ENCODE measurements around the gene NRBP1.
"Not testable (repeated sequence)": the region's sequence is repeated elsewhere in the genome, so short reads cannot be mapped to it uniquely, and the experiment has no call there.

Gene NRBP1

GRCh38 chr2:27409321-27410073, 18.9 kb upstream of the NRBP1 start, which contains the start of gene PPM1G:
PPM1G (minus strand) TSS chr2:27409591; CDS start chr2:27409422, 169 bp downstream.
- TF ChIP-seq, protein P1, sequence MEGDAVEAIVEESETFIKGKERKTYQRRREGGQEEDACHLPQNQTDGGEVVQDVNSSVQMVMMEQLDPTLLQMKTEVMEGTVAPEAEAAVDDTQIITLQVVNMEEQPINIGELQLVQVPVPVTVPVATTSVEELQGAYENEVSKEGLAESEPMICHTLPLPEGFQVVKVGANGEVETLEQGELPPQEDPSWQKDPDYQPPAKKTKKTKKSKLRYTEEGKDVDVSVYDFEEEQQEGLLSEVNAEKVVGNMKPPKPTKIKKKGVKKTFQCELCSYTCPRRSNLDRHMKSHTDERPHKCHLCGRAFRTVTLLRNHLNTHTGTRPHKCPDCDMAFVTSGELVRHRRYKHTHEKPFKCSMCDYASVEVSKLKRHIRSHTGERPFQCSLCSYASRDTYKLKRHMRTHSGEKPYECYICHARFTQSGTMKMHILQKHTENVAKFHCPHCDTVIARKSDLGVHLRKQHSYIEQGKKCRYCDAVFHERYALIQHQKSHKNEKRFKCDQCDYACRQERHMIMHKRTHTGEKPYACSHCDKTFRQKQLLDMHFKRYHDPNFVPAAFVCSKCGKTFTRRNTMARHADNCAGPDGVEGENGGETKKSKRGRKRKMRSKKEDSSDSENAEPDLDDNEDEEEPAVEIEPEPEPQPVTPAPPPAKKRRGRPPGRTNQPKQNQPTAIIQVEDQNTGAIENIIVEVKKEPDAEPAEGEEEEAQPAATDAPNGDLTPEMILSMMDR (conservative IDR thresholded peaks at IDR 0.05) = no peak
- peak; percentile 79 for TF ChIP-seq ZFX (IDR thresholded peaks at IDR 0.05)
- peak within 1 kb of the TSS; percentile 99 for H3K27ac ChIP-seq

GRCh38 chr2:27412419-27413152, 15.8 kb upstream of the NRBP1 start:
- no peak overlapping the region for H3K27ac ChIP-seq
- TF ChIP-seq ZFX (IDR thresholded peaks at IDR 0.05) = no peak
- TF ChIP-seq, protein P1 (conservative IDR thresholded peaks at IDR 0.05) = no peak

DNA sequence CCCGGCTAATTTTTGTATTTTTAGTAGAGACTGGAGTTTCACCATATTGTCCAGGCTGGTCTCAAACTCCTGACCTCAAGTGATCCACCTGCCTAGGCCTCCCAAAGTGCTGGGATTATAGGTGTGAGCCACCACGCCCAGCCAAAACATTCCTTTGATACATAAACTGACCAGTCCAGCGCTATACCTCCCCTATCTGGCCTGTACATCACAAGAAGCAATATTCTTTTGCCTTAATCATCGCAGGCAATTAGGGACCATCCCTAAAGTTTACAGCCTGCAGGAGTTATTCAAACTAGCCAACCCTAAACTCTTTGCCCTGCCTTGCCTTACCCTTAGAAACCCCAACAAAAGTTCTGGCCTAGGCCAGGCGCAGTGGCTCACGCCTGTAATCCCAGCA, 12.3 kb upstream of the NRBP1 start:
- TF ChIP-seq ZFX (IDR thresholded peaks at IDR 0.05) = no peak
- TF ChIP-seq, protein P1 (conservative IDR thresholded peaks at IDR 0.05) = no peak
- no peak overlapping the region for H3K27ac ChIP-seq

- peak overlapping the region; percentile 69 for H3K27ac ChIP-seq
- TF ChIP-seq, protein P1 (conservative IDR thresholded peaks at IDR 0.05) = no peak
- TF ChIP-seq ZFX (IDR thresholded peaks at IDR 0.05) = no peak
Measured at GRCh38 chr2:27420996-27421395, 7.4 kb upstream of the NRBP1 start.

GRCh38 chr2:27421660-27422250, 6.7 kb upstream of the NRBP1 start:
- peak overlapping the region; percentile 30 for H3K27ac ChIP-seq
- TF ChIP-seq, protein P1 (conservative IDR thresholded peaks at IDR 0.05) = no peak
- no peak for TF ChIP-seq ZFX (IDR thresholded peaks at IDR 0.05)

- no peak overlapping the region for H3K27ac ChIP-seq
- no peak for TF ChIP-seq ZFX (IDR thresholded peaks at IDR 0.05)
- TF ChIP-seq, protein P1 (conservative IDR thresholded peaks at IDR 0.05) = no peak
Measured at GRCh38 chr2:27422958-27423357, 5.5 kb upstream of the NRBP1 start.

DNA sequence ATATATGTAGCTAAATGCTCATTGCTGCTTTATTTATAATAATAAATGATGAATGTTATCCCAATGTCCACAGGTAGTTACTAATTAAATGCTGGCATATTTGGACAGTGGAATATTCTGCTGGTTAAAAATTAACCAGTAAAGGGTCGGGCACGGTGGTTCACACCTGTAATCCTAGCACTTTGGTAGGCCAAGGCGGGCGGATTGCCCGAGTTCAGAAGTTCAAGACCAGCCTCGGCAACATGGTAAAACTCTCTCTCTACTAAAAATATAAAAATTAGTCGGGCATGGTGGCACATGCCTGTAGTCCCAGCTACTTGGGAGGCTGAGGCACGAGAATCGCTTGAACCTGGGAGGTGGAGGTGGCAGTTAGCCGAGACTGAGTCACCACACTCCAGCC, 3.4 kb upstream of the NRBP1 start:
- H3K27ac ChIP-seq = not testable (repeated sequence)

All from C4-2B (cell line).